GM18526 (cell line): ENCODE data around the gene PARD3B.

Source experiments
- POLR2A ChIP-seq: IDR thresholded peaks from 3 replicates; pipeline ENCODE4 v1.6.1; 2011; ENCODE audit not compliant: insufficient read length; ENCODE audit errors: extremely low read depth

Gene PARD3B

DNA sequence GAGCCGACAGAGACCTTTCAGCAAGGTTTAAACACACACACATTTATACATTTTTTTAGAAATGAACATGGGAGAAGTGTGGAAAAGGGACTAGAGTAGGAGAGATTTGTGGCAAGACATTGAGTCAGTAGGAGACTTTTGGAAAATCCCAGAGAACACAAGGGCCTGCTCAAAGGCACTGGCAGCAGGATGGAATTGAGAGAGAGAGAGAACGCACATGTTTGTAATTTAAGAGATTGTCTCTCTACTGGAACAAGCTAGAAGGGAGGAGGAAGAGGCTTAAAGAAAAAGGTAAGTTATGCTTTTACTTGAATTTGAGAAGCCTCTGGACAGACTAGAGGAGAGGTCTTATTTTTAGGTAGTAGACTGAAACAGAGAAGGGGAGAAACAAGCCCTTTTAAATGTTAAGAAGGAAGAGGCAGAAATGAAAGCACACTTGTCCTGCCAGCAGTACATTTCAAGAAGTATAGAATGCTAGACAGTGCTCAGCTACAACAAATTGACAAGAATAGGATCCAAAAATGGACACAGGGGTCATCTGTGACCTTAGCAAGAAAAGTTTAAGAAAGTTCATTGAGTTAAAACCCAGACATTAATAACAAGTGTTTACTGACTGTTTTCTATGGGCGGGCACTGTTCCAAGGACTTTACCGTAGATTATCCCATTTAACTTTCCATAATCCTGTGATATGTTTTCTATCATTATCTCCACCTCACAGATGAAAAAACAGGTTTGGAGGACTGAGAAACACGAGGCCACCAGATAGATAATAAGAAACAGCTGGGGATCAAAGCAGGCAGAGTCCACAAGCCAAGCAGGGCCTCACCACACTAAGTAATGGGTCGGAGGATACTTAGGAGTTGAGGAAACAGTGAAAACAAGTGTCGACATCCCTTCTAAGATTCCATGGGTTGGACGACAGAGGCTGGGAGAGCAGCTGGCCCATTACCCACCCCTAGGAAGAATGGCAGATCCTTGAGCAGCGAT, 830.5 kb downstream of the PARD3B start:
- TF ChIP-seq POLR2A, result no peak

DNA sequence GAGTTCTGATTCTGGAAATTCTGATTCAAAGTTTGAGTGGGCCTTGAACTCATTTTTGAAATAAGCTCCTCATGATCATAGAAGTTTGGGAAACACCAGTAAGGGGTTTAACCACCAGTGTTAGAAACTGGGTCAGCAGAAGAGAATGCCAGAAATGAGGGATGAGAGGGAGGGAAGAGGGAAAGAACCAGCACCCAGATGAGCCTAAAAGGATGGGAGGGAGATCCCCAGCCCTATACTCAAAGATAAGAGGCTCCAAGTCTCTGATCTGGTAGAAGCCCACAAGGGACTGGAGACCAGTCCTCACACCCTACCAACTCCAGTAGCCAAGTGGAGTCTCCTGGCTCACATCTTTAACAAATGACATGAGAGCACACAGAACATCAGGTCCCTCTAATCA, 832.0 kb downstream of the PARD3B start:
- no peak for TF ChIP-seq POLR2A

- TF ChIP-seq POLR2A, result no peak
Measured at GRCh38 chr2:205383601-205384000, 838.3 kb downstream of the PARD3B start.

GRCh38 chr2:205386109-205386508, 840.8 kb downstream of the PARD3B start:
- TF ChIP-seq POLR2A, result no peak

- TF ChIP-seq POLR2A, result no peak
Measured at GRCh38 chr2:205387350-205388055, 842.2 kb downstream of the PARD3B start.

DNA sequence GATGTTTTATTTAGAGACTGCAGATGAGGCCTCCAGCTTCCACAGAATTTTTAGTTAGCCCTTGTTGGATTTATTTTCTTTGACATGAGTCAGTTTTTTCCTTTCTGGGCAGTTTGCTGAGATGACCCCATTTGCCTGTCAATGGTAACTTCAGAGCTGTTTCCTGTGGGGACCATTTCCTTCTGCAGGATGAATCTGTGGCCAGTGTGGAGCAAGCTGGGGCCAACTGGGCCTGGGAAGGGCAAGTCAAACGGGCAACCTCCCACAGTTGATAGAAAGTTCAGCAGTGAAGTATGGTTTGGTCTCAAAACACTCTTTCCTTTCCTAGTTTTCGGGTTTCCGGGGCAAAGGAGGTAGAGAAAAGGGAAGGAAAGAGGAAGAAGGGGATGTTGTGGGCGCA, 845.6 kb downstream of the PARD3B start:
- TF ChIP-seq POLR2A, result no peak

GRCh38 chr2:205401511-205401910, 856.2 kb downstream of the PARD3B start:
- no peak for TF ChIP-seq POLR2A

- TF ChIP-seq POLR2A, result no peak
Measured at GRCh38 chr2:205402011-205402410, 856.7 kb downstream of the PARD3B start.

DNA sequence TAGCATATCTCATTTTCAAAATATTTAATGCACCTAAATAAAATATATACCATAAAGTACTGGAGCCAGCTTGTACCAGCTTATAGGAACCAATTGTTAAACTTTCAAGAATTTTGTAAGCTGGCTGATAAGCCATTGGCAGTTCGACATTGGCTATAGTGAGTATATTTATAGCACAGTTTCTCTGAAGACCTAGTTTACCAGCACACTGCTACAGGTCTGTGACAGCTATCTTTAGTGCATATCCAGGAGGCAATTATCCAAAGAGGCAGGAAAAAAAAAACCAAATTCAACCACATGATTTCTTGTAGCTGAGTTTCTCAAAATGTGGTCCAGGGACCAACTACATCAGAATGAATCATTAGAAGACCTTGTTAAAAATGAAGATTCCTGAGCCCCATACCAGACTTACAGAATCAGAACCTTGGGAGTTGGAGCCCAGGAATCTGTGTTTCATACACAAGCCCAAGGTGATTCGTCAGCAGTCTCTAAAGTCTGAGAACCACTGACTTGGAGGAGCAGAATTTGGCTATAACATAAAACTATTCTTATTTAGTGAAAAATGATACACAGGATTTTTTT, 858.1 kb downstream of the PARD3B start:
- TF ChIP-seq POLR2A, result no peak

- TF ChIP-seq POLR2A, result no peak
Measured at GRCh38 chr2:205405194-205405593, 859.9 kb downstream of the PARD3B start.

DNA sequence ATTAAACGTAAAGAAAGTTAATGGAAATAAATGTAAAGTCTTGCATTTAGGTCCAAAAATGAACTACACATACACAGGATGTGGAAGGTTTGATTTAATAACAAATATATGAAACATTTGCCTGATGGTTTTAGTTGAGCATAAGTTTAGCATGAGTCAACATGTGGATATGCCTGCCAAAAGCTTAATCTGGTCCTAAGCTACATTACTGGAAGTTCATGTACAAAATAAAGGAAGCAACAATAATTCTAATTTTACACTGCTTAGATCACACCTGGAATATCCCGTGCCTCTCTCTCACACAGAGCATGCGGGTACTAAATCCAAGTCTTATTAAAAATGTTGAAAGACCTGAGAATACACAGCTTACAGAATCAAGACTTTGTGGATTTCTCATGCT, 860.5 kb downstream of the PARD3B start:
- no peak for TF ChIP-seq POLR2A

GRCh38 chr2:205407984-205408383, 862.7 kb downstream of the PARD3B start:
- no peak for TF ChIP-seq POLR2A

DNA sequence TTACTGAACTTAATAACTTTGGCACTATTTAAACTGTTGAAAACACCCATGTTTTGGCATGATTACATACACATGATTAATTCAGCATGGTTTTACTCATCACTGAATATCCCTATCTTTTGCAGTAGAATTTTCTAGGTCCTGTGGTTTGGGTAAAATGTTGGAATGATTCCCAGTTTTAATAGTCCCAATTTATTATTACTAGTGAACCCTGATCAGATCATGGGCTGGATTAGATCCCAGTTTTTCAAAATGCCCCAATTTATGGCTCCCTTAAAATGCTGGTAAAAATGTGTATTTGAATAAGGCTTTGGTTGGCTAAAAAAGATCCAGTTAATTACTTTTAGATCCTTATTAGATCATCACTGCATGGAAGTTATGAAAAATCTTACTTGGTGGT, 863.4 kb downstream of the PARD3B start:
- no peak for TF ChIP-seq POLR2A

DNA sequence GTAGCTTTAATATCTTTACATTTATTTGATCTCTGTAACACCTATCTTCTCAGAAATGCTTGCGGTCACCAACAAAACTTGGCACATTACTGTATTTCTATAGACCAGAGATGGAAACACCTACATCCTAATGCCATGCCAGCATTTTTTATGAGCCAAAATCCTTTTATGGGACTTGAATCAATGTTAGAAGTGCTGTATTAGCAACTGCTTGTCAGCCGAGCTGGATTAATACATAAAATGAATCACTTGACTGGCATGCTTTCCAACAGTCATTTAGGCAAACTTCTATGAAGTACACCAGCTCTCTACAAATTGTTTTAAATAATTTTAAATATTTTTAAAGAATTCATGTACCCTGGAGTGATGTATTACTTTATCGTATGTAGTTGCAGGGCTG, 864.1 kb downstream of the PARD3B start:
- TF ChIP-seq POLR2A, result no peak

GRCh38 chr2:205411558-205411957, 866.3 kb downstream of the PARD3B start:
- no peak for TF ChIP-seq POLR2A

DNA sequence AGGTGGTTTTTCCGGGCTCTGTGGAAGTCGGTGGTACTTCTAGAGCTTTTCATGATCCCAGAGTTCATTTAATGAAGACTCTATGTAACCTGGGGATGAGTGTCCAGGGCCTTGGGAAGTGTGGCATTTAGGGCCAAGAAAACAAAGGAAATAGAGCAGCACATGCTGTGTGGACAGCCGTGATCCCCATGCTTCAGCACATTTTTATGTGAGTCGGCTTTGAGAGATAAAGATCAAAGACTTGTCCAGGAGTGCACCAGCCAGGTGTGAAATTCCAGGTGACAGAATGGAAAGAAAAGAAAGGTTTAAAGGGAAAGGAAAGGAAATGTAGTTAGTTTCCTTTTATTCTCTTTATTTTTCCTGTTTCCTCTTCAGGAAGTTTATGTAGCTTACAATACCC, 879.1 kb downstream of the PARD3B start:
- no peak for TF ChIP-seq POLR2A
